HG03469 (cell line): ENCODE results near the gene SPARC.
A peak's percentile ranks its signal among the peaks of the same experiment; 100 is the strongest.

Source experiments
- ATAC-seq: cut with Tn5 transposase; IDR thresholded peaks from one replicate; pipeline ENCODE4 v1.9.1; 2021; ENCODE audit warnings: mild to moderate bottlenecking, moderate library complexity, moderate number of reproducible peaks; ENCODE audit not compliant: unreplicated experiment

The SPARC gene

GRCh38 chr5:151661968-151662732 is 24.6 kb downstream of the SPARC start:
- peak; percentile 58 for ATAC-seq

- ATAC-seq, result no peak
These were observed 25.9 kb downstream of the SPARC start for GRCh38 chr5:151660616-151661495.

GRCh38 chr5:151659001-151659754 is 27.5 kb downstream of the SPARC start:
- ATAC-seq, result peak; percentile 38

- no peak for ATAC-seq
These were observed 29.6 kb downstream of the SPARC start for GRCh38 chr5:151657114-151657513.

- ATAC-seq, result no peak
These were observed 30.4 kb downstream of the SPARC start for GRCh38 chr5:151656311-151656710.

- ATAC-seq, result peak; percentile 89
These were observed 34.6 kb downstream of the SPARC start for GRCh38 chr5:151651997-151652645.

GRCh38 chr5:151648988-151649387 is 37.7 kb downstream of the SPARC start:
- no peak for ATAC-seq

- ATAC-seq, result no peak
These were observed 38.6 kb downstream of the SPARC start for GRCh38 chr5:151648089-151648488.

GRCh38 chr5:151647320-151647861 is 39.3 kb downstream of the SPARC start:
- ATAC-seq, result no peak

- ATAC-seq, result no peak
These were observed 40.4 kb downstream of the SPARC start for GRCh38 chr5:151646334-151646733.

- no peak for ATAC-seq
These were observed 43.3 kb downstream of the SPARC start for GRCh38 chr5:151643388-151643787.

GRCh38 chr5:151642472-151643140 is 44.1 kb downstream of the SPARC start:
- ATAC-seq, result no peak

GRCh38 chr5:151638619-151639018 is 48.1 kb downstream of the SPARC start:
- ATAC-seq, result no peak

GRCh38 chr5:151637676-151638075 is 49.0 kb downstream of the SPARC start:
- no peak for ATAC-seq

GRCh38 chr5:151633892-151634291 is 52.8 kb downstream of the SPARC start:
- no peak for ATAC-seq

GRCh38 chr5:151632941-151633340 is 53.8 kb downstream of the SPARC start:
- no peak for ATAC-seq

GRCh38 chr5:151632524-151632923 is 54.2 kb downstream of the SPARC start:
- no peak for ATAC-seq

- no peak for ATAC-seq
These were observed 54.8 kb downstream of the SPARC start for GRCh38 chr5:151631941-151632340.

GRCh38 chr5:151630088-151630487 is 56.6 kb downstream of the SPARC start:
- ATAC-seq, result no peak
